CD4-positive, alpha-beta T cell treated with Interleukin-17A for 1 hour (primary cell): ENCODE measurements around the gene PDGFA.

Experiments
- DNase-seq: peaks from one replicate; pipeline ENCODE4 v3.0.0-alpha.2; 2020

PDGFA gene

GRCh38 chr7:485188-486081 lies 34.2 kb downstream of the PDGFA start:
- DNase-seq, result no peak

- no peak for DNase-seq
Observed at GRCh38 chr7:484356-485101, 35.1 kb downstream of the PDGFA start.

- no peak for DNase-seq
Observed at GRCh38 chr7:483656-484355, 35.8 kb downstream of the PDGFA start.

GRCh38 chr7:482521-483083 lies 37.0 kb downstream of the PDGFA start:
- DNase-seq, result no peak

GRCh38 chr7:481219-481930 lies 38.3 kb downstream of the PDGFA start:
- no peak for DNase-seq

- DNase-seq, result no peak
Observed at GRCh38 chr7:480531-481218, 39.0 kb downstream of the PDGFA start.

- no peak for DNase-seq
Observed at GRCh38 chr7:479948-480499, 39.6 kb downstream of the PDGFA start.

- DNase-seq, result no peak
Observed at GRCh38 chr7:479115-479947, 40.3 kb downstream of the PDGFA start.

- DNase-seq, result no peak
Observed at GRCh38 chr7:477626-478220, 41.9 kb downstream of the PDGFA start.

- no peak for DNase-seq
Observed at GRCh38 chr7:476736-477360, 42.8 kb downstream of the PDGFA start.

- DNase-seq, result no peak
Observed at GRCh38 chr7:475951-476441, 43.6 kb downstream of the PDGFA start.

- no peak for DNase-seq
Observed at GRCh38 chr7:475425-475728, 44.3 kb downstream of the PDGFA start.

- DNase-seq, result no peak
Observed at GRCh38 chr7:474605-475424, 44.8 kb downstream of the PDGFA start.

- no peak for DNase-seq
Observed at GRCh38 chr7:473870-474604, 45.6 kb downstream of the PDGFA start.

- no peak for DNase-seq
Observed at GRCh38 chr7:473211-473734, 46.4 kb downstream of the PDGFA start.

- DNase-seq, result no peak
Observed at GRCh38 chr7:472640-472957, 47.0 kb downstream of the PDGFA start.

GRCh38 chr7:471866-472639 lies 47.6 kb downstream of the PDGFA start:
- DNase-seq, result no peak
